Left ventricle myocardium inferior (tissue), 1 donor: ENCODE data around the gene CHPF. TPM values are rescaled to one million over a fixed set of nuclear protein-coding genes. Genes with fewer than 3 reads are reported as not detected.

ENCODE experiments used
- DNase-seq: peaks from one replicate; pipeline ENCODE4 v3.0.0-alpha.2; 2020
- H3K27ac ChIP-seq: fragments of 200-600 bp; replicated peaks from 2 replicates; pipeline ENCODE4 v1.8.0; 2021
- H3K27me3 ChIP-seq: fragments of 200-600 bp; 2 replicates; pipeline ENCODE4 v1.8.0; 2021; ENCODE audit warnings: low read depth
- H3K36me3 ChIP-seq: fragments of 200-600 bp; 2 replicates; pipeline ENCODE4 v1.8.0; 2021
- H3K4me1 ChIP-seq: fragments of 200-600 bp; 2 replicates; pipeline ENCODE4 v1.8.0; 2021
- H3K4me3 ChIP-seq: fragments of 200-600 bp; 2 replicates; pipeline ENCODE4 v1.8.0; 2021; ENCODE audit warnings: mild to moderate bottlenecking, moderate library complexity
- H3K9me3 ChIP-seq: fragments of 200-600 bp; replicated peaks from 2 replicates; pipeline ENCODE4 v1.8.0; 2021
- CTCF ChIP-seq: fragments of 200-600 bp; IDR thresholded peaks from 2 replicates; pipeline ENCODE4 v1.8.0; 2021; ENCODE audit warnings: antibody characterized with exemption, mild to moderate bottlenecking, borderline replicate concordance
- intact Hi-C: fragments of 100-400 bp; cut with micrococcal nuclease; formaldehyde crosslinking; loops from one replicate; pipeline ENCODE4 v1.11.0; 2022
- total RNA-seq: library from RNA; stranded (reverse); fragmentation: NEBNext Ultra II Directional; extraction: Animal tissue kit (Norgen Biotek cat#: 25700); gene quantifications from one replicate; pipeline ENCODE4 v1.2.1, GENCODE V29; 2021
- donor health status: DM: no; HTN: yes; CAD: no; lungs with severe emphysema.

CHPF gene
- total RNA-seq, 1 donor from 2014 or later: 104 TPM

- intact Hi-C loops: no loop called here
- Histone ChIP-seq H3K9me3 (no peaks in the 10 kb centered on the region), H3K4me3 (no peak overlapping the region), H3K36me3 (peaks cover 43% of the 10 kb centered on the region), H3K27ac (no peak overlapping the region), H3K27me3 (no peaks in the 10 kb centered on the region), H3K4me1 (peaks cover 31% of the 10 kb centered on the region)
- TF ChIP-seq CTCF: no peak
- DNase-seq: no peak
Measured at GRCh38 chr2:219560893-219561178, 17.2 kb upstream of the CHPF start.

- no peak overlapping the region for H3K27ac ChIP-seq
- peaks cover 29% of the 10 kb centered on the region for H3K4me1 ChIP-seq
- intact Hi-C loops: no loop called here
- H3K36me3 ChIP-seq: peaks cover 48% of the 10 kb centered on the region
- H3K27me3 ChIP-seq: no peaks in the 10 kb centered on the region
- H3K4me3 ChIP-seq: no peak overlapping the region
- no peak for DNase-seq
- peak; percentile 81 for TF ChIP-seq CTCF
- H3K9me3 ChIP-seq: no peaks in the 10 kb centered on the region
Measured at GRCh38 chr2:219560037-219560892, 16.7 kb upstream of the CHPF start.

- Histone ChIP-seq H3K27me3 (peaks cover 3% of the 10 kb centered on the region), H3K9me3 (no peaks in the 10 kb centered on the region), H3K4me3 (no peak overlapping the region), H3K36me3 (peaks cover 44% of the 10 kb centered on the region), H3K4me1 (peaks cover 21% of the 10 kb centered on the region), H3K27ac (no peak overlapping the region)
- no peak for TF ChIP-seq CTCF
- intact Hi-C loops: no loop called here
- DNase-seq: no peak
Measured at GRCh38 chr2:219559156-219559915, 15.7 kb upstream of the CHPF start.

GRCh38 chr2:219557791-219558785, 14.5 kb upstream of the CHPF start:
- Histone ChIP-seq H3K27ac (no peak overlapping the region), H3K4me1 (peaks cover 25% of the 10 kb centered on the region), H3K4me3 (no peak overlapping the region), H3K27me3 (peaks cover 15% of the 10 kb centered on the region), H3K9me3 (no peaks in the 10 kb centered on the region), H3K36me3 (peaks cover 32% of the 10 kb centered on the region)
- TF ChIP-seq CTCF: no peak
- intact Hi-C loops: no loop called here
- no peak for DNase-seq

GRCh38 chr2:219557320-219557719, 13.7 kb upstream of the CHPF start:
- peaks cover 32% of the 10 kb centered on the region for H3K4me1 ChIP-seq
- no peaks in the 10 kb centered on the region for H3K9me3 ChIP-seq
- peaks cover 23% of the 10 kb centered on the region for H3K27me3 ChIP-seq
- no peak overlapping the region for H3K4me3 ChIP-seq
- no peak overlapping the region for H3K27ac ChIP-seq
- no peak for TF ChIP-seq CTCF
- no peak for DNase-seq
- intact Hi-C loops: no loop called here
- peaks cover 24% of the 10 kb centered on the region for H3K36me3 ChIP-seq
